Astrocyte (in vitro differentiated cells and primary cell): Measurements from ENCODE around the gene GARIN5B.

ENCODE experiments used
- CTCF ChIP-seq: IDR thresholded peaks from 2 replicates; pipeline ENCODE4 v1.5.1; 2011; ENCODE audit warnings: low read depth, mild to moderate bottlenecking, inconsistent platforms, low read length, moderate library complexity; ENCODE audit not compliant: insufficient read depth
- EZH2 ChIP-seq: IDR thresholded peaks from 2 replicates; pipeline ENCODE4 v1.6.1; 2012; ENCODE audit warnings: mild to moderate bottlenecking, low read length, inconsistent platforms; ENCODE audit not compliant: insufficient read depth

GRCh38 chr19:55305983-55306562 lies 57.0 kb downstream of the GARIN5B start:
- TF ChIP-seq CTCF (no peak), EZH2 (no peak)
